ENCODE measurements around the gene AUP1. TPM values are rescaled to one million over a fixed set of nuclear protein-coding genes. Genes with fewer than 3 reads are reported as not detected.

The AUP1 gene
- total and polyA plus RNA-seq, 2 of the 4 experiments (the other 2 are of a cell fraction): 47.5 to 100.0 TPM

- POLR2A ChIA-PET (ENCODE audit: unreplicated experiment): no interaction called here
- H2BK20ac ChIP-seq (ENCODE audit: low read depth, low read length): no peak overlapping the region
- TF ChIP-seq CEBPB (IDR thresholded peaks at IDR 0.05; ENCODE audit: low read depth, low read length) (no peak), SMC3 (IDR thresholded peaks at IDR 0.05; ENCODE audit: low read depth, low read length) (no peak), RAD21 (IDR thresholded peaks at IDR 0.05; ENCODE audit: low read length) (no peak), FOS (IDR thresholded peaks at IDR 0.05; ENCODE audit: low read depth, low read length) (no peak), NFE2L2 (IDR thresholded peaks at IDR 0.05; ENCODE audit: low read depth, low read length) (no peak)
- H2AFZ ChIP-seq (replicated peaks; ENCODE audit: low read length, poor library complexity): no peak overlapping the region
- no peak overlapping the region for H2AK9ac ChIP-seq (replicated peaks; ENCODE audit: low read depth, low read length, poor library complexity)
- H3K4me2 ChIP-seq (ENCODE audit: low read depth, low read length): no peak overlapping the region
- H3K9me3 ChIP-seq (ENCODE audit: control insufficient read depth, insufficient read depth, low read length): no peaks in the 10 kb centered on the region
- H4K8ac ChIP-seq (ENCODE audit: low read depth in 2 of 2, low read length in 2 of 2): no peak overlapping the region
- intact Hi-C loops (cut with micrococcal nuclease): no loop called here
- H3K4me3 ChIP-seq (ENCODE audit: insufficient read depth, low read depth, low read length): no peak overlapping the region
- H4K5ac ChIP-seq (ENCODE audit: low read depth, low read length): no peak overlapping the region
- no peaks in the 10 kb centered on the region for H4K20me1 ChIP-seq (ENCODE audit: insufficient read depth, low read length)
- H2BK5ac ChIP-seq (ENCODE audit: low read depth, low read length, poor library complexity, severe bottlenecking): no peak overlapping the region
- no peak overlapping the region for H3K56ac ChIP-seq (ENCODE audit: extremely low read depth, insufficient read depth, low read length)
- no peak overlapping the region for H4K91ac ChIP-seq (ENCODE audit: insufficient read depth, low read depth, low read length)
- H3K4me1 ChIP-seq (ENCODE audit: control insufficient read depth, insufficient read depth, low read length): peaks cover 11% of the 10 kb centered on the region
- H2BK15ac ChIP-seq (ENCODE audit: low read depth, low read length): no peak overlapping the region
- dilution Hi-C loops (cut with HindIII; ENCODE audit: low sequenced_read_pairs, unreplicated experiment): no loop called here
- DNase-seq (no peak), ATAC-seq (ENCODE audit: low read depth) (no peak)
- peaks cover 9% of the 10 kb centered on the region; the same call in 1 of the 2 replicates for H3K36me3 ChIP-seq (ENCODE audit: control insufficient read depth, insufficient read depth, low read length)
- no peak overlapping the region for H3K18ac ChIP-seq (ENCODE audit: low read depth, low read length)
- no TSS peak for BruUV-seq (replicated peaks)
- no peak overlapping the region for H3K23ac ChIP-seq (ENCODE audit: low read depth, low read length)
- H3K27me3 ChIP-seq (ENCODE audit: control insufficient read depth, insufficient read depth, low read length): no peaks in the 10 kb centered on the region
- H2AK5ac ChIP-seq (ENCODE audit: low read depth, low read length): no peak overlapping the region
- 100% methylated on average over 1 of the region's 3 CpGs; no CpG with 5 or more reads in 1 of the 2 experiments for WGBS, 2 experiments (ENCODE audit: extremely low coverage in 2 of 2, insufficient read length in 1 of 2)
- H3K27ac ChIP-seq (ENCODE audit: insufficient read depth, low read length): no peak overlapping the region
- peaks cover 12 to 21% of the 10 kb centered on the region in 2 experiments; a peak in 3 of 4 replicates for H3K79me1 ChIP-seq (ENCODE audit: low read depth in 1 of 2, low read length in 2 of 2)
- peaks cover 4% of the 10 kb centered on the region; the same call in 1 of the 2 replicates for H3K9me1 ChIP-seq (ENCODE audit: insufficient read depth, low read length)
- H3K9ac ChIP-seq (ENCODE audit: low read depth, low read length): no peak overlapping the region
- in situ Hi-C loops (cut with MboI; ENCODE audit: low sequenced_read_pairs): no loop called here
- H3K4ac ChIP-seq (ENCODE audit: low read depth, low read length): no peak overlapping the region
- no peak overlapping the region for H2BK120ac ChIP-seq (ENCODE audit: low read depth, low read length)
- H3K14ac ChIP-seq (replicated peaks; ENCODE audit: low read depth, low read length): no peak overlapping the region
- CTCF ChIA-PET: no interaction called here
These were observed 16.5 kb upstream of the AUP1 start for GRCh38 chr2:74546004-74546403.

Measured in IMR-90 (cell line).